Measurements from ENCODE around the gene C19orf81. TPM values are rescaled to one million over a fixed set of nuclear protein-coding genes. Genes with fewer than 3 reads are reported as not detected.

C19orf81 gene
- total and polyA plus RNA-seq, 2 of the 4 experiments (the other 2 are of a cell fraction): 0.31 TPM; not detected in 1

GRCh38 chr19:50661766-50662650 is 12.8 kb downstream of the C19orf81 start:
- Histone ChIP-seq H4K5ac (ENCODE audit: low read depth, low read length) (no peak overlapping the region), H2AFZ (replicated peaks; ENCODE audit: low read length, poor library complexity) (no peak overlapping the region), H3K4me3 (ENCODE audit: insufficient read depth, low read depth, low read length) (no peak overlapping the region), H3K4me2 (ENCODE audit: low read depth, low read length) (no peak overlapping the region), H3K9ac (ENCODE audit: low read depth, low read length) (no peak overlapping the region), H2BK15ac (ENCODE audit: low read depth, low read length) (no peak overlapping the region), H3K79me1 (ENCODE audit: low read depth in 1 of 2, low read length in 2 of 2) (no peaks in the 10 kb centered on the region), H4K20me1 (ENCODE audit: insufficient read depth, low read length) (no peaks in the 10 kb centered on the region; the same call in 1 of the 2 replicates), H3K4me1 (ENCODE audit: control insufficient read depth, insufficient read depth, low read length) (peaks cover 4% of the 10 kb centered on the region), H3K18ac (ENCODE audit: low read depth, low read length) (no peak overlapping the region), H2BK120ac (ENCODE audit: low read depth, low read length) (no peak overlapping the region), H2BK5ac (ENCODE audit: low read depth, low read length, poor library complexity, severe bottlenecking) (no peak overlapping the region), H3K9me1 (ENCODE audit: insufficient read depth, low read length) (peaks cover 5% of the 10 kb centered on the region; the same call in 1 of the 2 replicates), H3K9me3 (ENCODE audit: control insufficient read depth, insufficient read depth, low read length) (peaks cover 4% of the 10 kb centered on the region), H2AK9ac (replicated peaks; ENCODE audit: low read depth, low read length, poor library complexity) (no peak overlapping the region), H4K8ac (ENCODE audit: low read depth in 2 of 2, low read length in 2 of 2) (no peak overlapping the region), H2AK5ac (ENCODE audit: low read depth, low read length) (no peak overlapping the region), H3K27ac (ENCODE audit: insufficient read depth, low read length) (no peak overlapping the region), H2BK20ac (ENCODE audit: low read depth, low read length) (no peak overlapping the region), H3K27me3 (ENCODE audit: control insufficient read depth, insufficient read depth, low read length) (peaks cover 27% of the 10 kb centered on the region), H3K56ac (ENCODE audit: extremely low read depth, insufficient read depth, low read length) (no peak overlapping the region), H3K36me3 (ENCODE audit: control insufficient read depth, insufficient read depth, low read length) (no peaks in the 10 kb centered on the region), H3K23ac (ENCODE audit: low read depth, low read length) (no peak overlapping the region), H4K91ac (ENCODE audit: insufficient read depth, low read depth, low read length) (no peak overlapping the region), H3K14ac (replicated peaks; ENCODE audit: low read depth, low read length) (no peak overlapping the region), H3K4ac (ENCODE audit: low read depth, low read length) (no peak overlapping the region)
- WGBS, 2 experiments (ENCODE audit: extremely low coverage in 2 of 2, insufficient read length in 1 of 2): 65% methylated on average over 18 of the region's 49 CpGs; no CpG with 5 or more reads in 1 of the 2 experiments
- intact Hi-C loops (cut with micrococcal nuclease) (no loop called here), dilution Hi-C loops (cut with HindIII; ENCODE audit: low sequenced_read_pairs, unreplicated experiment) (no loop called here), in situ Hi-C loops (cut with MboI; ENCODE audit: low sequenced_read_pairs) (no loop called here)
- BruUV-seq (replicated peaks): no TSS peak
- ChIA-PET CTCF (no interaction called here), POLR2A (ENCODE audit: unreplicated experiment) (no interaction called here)
- ATAC-seq (ENCODE audit: low read depth) (no peak), DNase-seq (no peak)
- TF ChIP-seq FOS (IDR thresholded peaks at IDR 0.05; ENCODE audit: low read depth, low read length): no peak
- TF ChIP-seq BHLHE40 (IDR thresholded peaks at IDR 0.05; ENCODE audit: low read depth, low read length): no peak
- no peak for TF ChIP-seq ELK1 (IDR thresholded peaks at IDR 0.05; ENCODE audit: borderline replicate concordance, low read depth, low read length)
- TF ChIP-seq CTCF (conservative IDR thresholded peaks at IDR 0.05; ENCODE audit: low read depth, low read length): no peak
- no peak for TF ChIP-seq MAFK (IDR thresholded peaks at IDR 0.05; ENCODE audit: low read depth, low read length)
- TF ChIP-seq RFX5 (IDR thresholded peaks at IDR 0.05; ENCODE audit: low read depth, low read length): no peak
- TF ChIP-seq POLR2A (IDR thresholded peaks at IDR 0.05; ENCODE audit: low read depth, low read length): no peak
- TF ChIP-seq MAZ (IDR thresholded peaks at IDR 0.05; ENCODE audit: borderline replicate concordance, low read depth, low read length): no peak
- no peak for TF ChIP-seq SMC3 (IDR thresholded peaks at IDR 0.05; ENCODE audit: low read depth, low read length)
- no peak for TF ChIP-seq RCOR1 (IDR thresholded peaks at IDR 0.05; ENCODE audit: insufficient replicate concordance, low read length)
- TF ChIP-seq RAD21 (IDR thresholded peaks at IDR 0.05; ENCODE audit: low read length): no peak
- no peak for TF ChIP-seq MXI1 (IDR thresholded peaks at IDR 0.05; ENCODE audit: borderline replicate concordance, low read depth, low read length)
- TF ChIP-seq CHD1 (IDR thresholded peaks at IDR 0.05; ENCODE audit: low read depth, low read length): no peak
- TF ChIP-seq USF2 (IDR thresholded peaks at IDR 0.05; ENCODE audit: low read depth, low read length): no peak
